Type B pancreatic cell (in vitro differentiated cells): Measurements from ENCODE around the gene ZFP36L2. TPM values are rescaled to one million over a fixed set of nuclear protein-coding genes. Genes with fewer than 3 reads are reported as not detected.

ENCODE experiments used
- DNase-seq: peaks from one replicate; pipeline ENCODE4 v3.0.0; 2021; ENCODE audit warnings: mixed read lengths; ENCODE audit not compliant: unreplicated experiment; ENCODE audit errors: extremely low spot score
- H3K27ac Mint-ChIP-seq: 2 replicates; pipeline ENCODE4 v1.8.0; 2021; ENCODE audit warnings: mild to moderate bottlenecking, mixed read lengths
- H3K27me3 Mint-ChIP-seq: 2 replicates; pipeline ENCODE4 v1.8.0; 2021; ENCODE audit warnings: mixed read lengths
- H3K36me3 Mint-ChIP-seq: 2 replicates; pipeline ENCODE4 v1.8.0; 2021; ENCODE audit warnings: mixed read lengths
- H3K4me1 Mint-ChIP-seq: one replicate; pipeline ENCODE4 v1.8.0; 2021; ENCODE audit warnings: mixed read lengths; ENCODE audit not compliant: unreplicated experiment
- H3K4me3 Mint-ChIP-seq: 2 replicates; pipeline ENCODE4 v1.8.0; 2021; ENCODE audit warnings: mild to moderate bottlenecking, mixed read lengths
- H3K9me3 Mint-ChIP-seq: 2 replicates; pipeline ENCODE4 v1.8.0; 2021; ENCODE audit warnings: mixed read lengths
- CTCF ChIP-seq: fragments of 200-600 bp; sonication (generic); conservative IDR thresholded peaks from 2 replicates; pipeline ENCODE4 v1.5.0; 2021; ENCODE audit warnings: antibody characterized with exemption, mild to moderate bottlenecking
- total RNA-seq: library from RNA; stranded (reverse); gene quantifications from 2 replicates; pipeline ENCODE4 v1.2.1, GENCODE V29; 2021; ENCODE audit warnings: low replicate concordance

ZFP36L2 gene
- total RNA-seq, 1 donor from 2014 or later, result 198 TPM

GRCh38 chr2:43225093-43225787, 1.2 kb downstream of the ZFP36L2 start:
- Mint-ChIP-seq H3K27me3 (peaks cover 7% of the 10 kb centered on the region), H3K4me1 (peaks cover 34% of the 10 kb centered on the region), H3K9me3 (no peaks in the 10 kb centered on the region), H3K4me3 (peak overlapping the region; percentile 95), H3K27ac (peak overlapping the region; percentile 88), H3K36me3 (peaks cover 30% of the 10 kb centered on the region)
- peak; percentile 79 for DNase-seq
- no peak for TF ChIP-seq CTCF

GRCh38 chr2:43224571-43225092, 1.8 kb downstream of the ZFP36L2 start:
- Mint-ChIP-seq H3K27me3 (peaks cover 7% of the 10 kb centered on the region), H3K27ac (peak overlapping the region; percentile 98), H3K4me3 (peak overlapping the region; percentile 95), H3K9me3 (no peaks in the 10 kb centered on the region), H3K36me3 (peaks cover 28% of the 10 kb centered on the region), H3K4me1 (peaks cover 37% of the 10 kb centered on the region)
- TF ChIP-seq CTCF, result no peak
- peak; percentile 78 for DNase-seq

GRCh38 chr2:43224131-43224570, 2.3 kb downstream of the ZFP36L2 start:
- Mint-ChIP-seq H3K27ac (peak overlapping the region; percentile 98), H3K36me3 (peaks cover 25% of the 10 kb centered on the region), H3K27me3 (peaks cover 7% of the 10 kb centered on the region), H3K9me3 (no peaks in the 10 kb centered on the region), H3K4me3 (peak overlapping the region; percentile 95), H3K4me1 (peaks cover 37% of the 10 kb centered on the region)
- DNase-seq, result peak; percentile 84
- TF ChIP-seq CTCF, result peak; percentile 63

- Mint-ChIP-seq H3K4me1 (peaks cover 35% of the 10 kb centered on the region), H3K4me3 (peak overlapping the region; percentile 95), H3K36me3 (peaks cover 25% of the 10 kb centered on the region), H3K27me3 (peaks cover 7% of the 10 kb centered on the region), H3K27ac (peak overlapping the region; percentile 98), H3K9me3 (no peaks in the 10 kb centered on the region)
- no peak for TF ChIP-seq CTCF
- no peak for DNase-seq
Observed at GRCh38 chr2:43223521-43224001, 2.8 kb downstream of the ZFP36L2 start.

- no peak for DNase-seq
- TF ChIP-seq CTCF, result no peak
- H3K27ac Mint-ChIP-seq, result peak overlapping the region; percentile 96
- H3K4me3 Mint-ChIP-seq, result peak overlapping the region; percentile 93
- H3K27me3 Mint-ChIP-seq, result peaks cover 7% of the 10 kb centered on the region
- H3K9me3 Mint-ChIP-seq, result no peaks in the 10 kb centered on the region
- peaks cover 25% of the 10 kb centered on the region for H3K36me3 Mint-ChIP-seq
- peaks cover 36% of the 10 kb centered on the region for H3K4me1 Mint-ChIP-seq
Observed at GRCh38 chr2:43222475-43223309, 3.7 kb downstream of the ZFP36L2 start.
